SH-SY5Y (cell line): ENCODE measurements around the gene CAV3.

ENCODE experiments used
- GATA2 ChIP-seq: IDR thresholded peaks from 2 replicates; pipeline ENCODE4 v1.6.1; 2011; ENCODE audit warnings: mild to moderate bottlenecking, low read depth, low read length
- GATA3 ChIP-seq: IDR thresholded peaks from 2 replicates; pipeline ENCODE4 v1.6.1; 2011; ENCODE audit warnings: low read depth, mild to moderate bottlenecking, low read length, moderate library complexity

DNA sequence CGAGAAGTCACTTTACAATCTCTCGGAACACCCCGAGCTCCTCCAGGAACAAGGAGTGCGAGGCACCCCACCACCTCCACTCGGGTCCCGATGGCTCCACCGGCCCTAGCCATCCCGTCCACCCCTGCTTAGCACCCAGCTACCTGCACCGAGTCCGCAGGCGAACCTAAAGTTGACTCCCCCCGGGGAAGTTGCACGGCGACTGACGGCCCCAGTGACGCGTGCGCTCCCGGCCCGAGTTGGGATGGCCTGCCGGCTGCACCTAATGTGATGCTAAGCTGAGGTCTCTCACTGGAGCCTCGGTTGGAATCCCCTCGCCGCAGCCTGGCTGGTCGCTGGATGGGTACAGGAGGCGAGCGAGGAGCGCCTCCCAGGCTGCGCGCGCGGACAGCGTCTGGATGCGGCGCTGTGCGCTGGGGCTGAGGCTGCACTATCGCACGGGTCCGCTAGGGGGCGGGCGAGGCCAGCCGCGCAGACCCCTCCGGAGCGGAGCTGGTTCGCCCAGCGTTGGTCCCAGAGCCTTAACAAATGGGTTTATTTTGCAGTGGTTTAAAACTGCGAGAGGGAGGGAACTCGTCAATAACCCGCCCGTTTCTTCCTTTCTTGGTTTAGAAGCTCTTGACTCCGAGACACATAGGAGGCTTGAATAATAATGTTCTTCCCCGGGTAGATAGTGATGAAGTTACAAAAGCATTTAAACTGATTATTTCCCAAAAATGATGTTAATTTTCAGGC is 35.7 kb downstream of the CAV3 start, which contains the start of gene OXTR:
- TF ChIP-seq GATA2 (no peak), GATA3 (no peak)
